ENCODE results near the gene DLGAP4.

DLGAP4 gene

GRCh38 chr20:36390269-36390668, 84.1 kb downstream of the DLGAP4 start:
- H3K79me2 ChIP-seq (ENCODE audit: insufficient read depth, low read depth), result no peaks in the 10 kb centered on the region
- H3K27ac ChIP-seq, result no peak overlapping the region
- no peaks in the 10 kb centered on the region for H3K4me1 ChIP-seq (ENCODE audit: low read depth, poor library complexity, severe bottlenecking)
- no peaks in the 10 kb centered on the region for H4K20me1 ChIP-seq (ENCODE audit: insufficient read depth)
- H3K4me3 ChIP-seq (IDR thresholded peaks at IDR 0.05; ENCODE audit: insufficient read depth, low read depth, low read length), result no peak overlapping the region
- H3K36me3 ChIP-seq (ENCODE audit: insufficient read depth), result no peaks in the 10 kb centered on the region
- TF ChIP-seq CTCF (conservative IDR thresholded peaks at IDR 0.05; ENCODE audit: low read depth, low read length), result no peak
- no peak overlapping the region for H2AFZ ChIP-seq (ENCODE audit: low read depth)
- no peak overlapping the region for H3K4me2 ChIP-seq
- H3K27me3 ChIP-seq (ENCODE audit: insufficient read depth, low read depth), result peaks cover 85% of the 10 kb centered on the region
- no peak overlapping the region for H3K9ac ChIP-seq

- H4K20me1 ChIP-seq (ENCODE audit: insufficient read depth), result no peaks in the 10 kb centered on the region
- TF ChIP-seq CTCF (conservative IDR thresholded peaks at IDR 0.05; ENCODE audit: low read depth, low read length), result no peak
- H2AFZ ChIP-seq (ENCODE audit: low read depth), result no peak overlapping the region
- peaks cover 81% of the 10 kb centered on the region for H3K27me3 ChIP-seq (ENCODE audit: insufficient read depth, low read depth)
- H3K36me3 ChIP-seq (ENCODE audit: insufficient read depth), result no peaks in the 10 kb centered on the region
- H3K4me2 ChIP-seq, result no peak overlapping the region
- no peaks in the 10 kb centered on the region for H3K4me1 ChIP-seq (ENCODE audit: low read depth, poor library complexity, severe bottlenecking)
- no peak overlapping the region for H3K9ac ChIP-seq
- no peaks in the 10 kb centered on the region for H3K79me2 ChIP-seq (ENCODE audit: insufficient read depth, low read depth)
- H3K27ac ChIP-seq, result no peak overlapping the region
- no peak overlapping the region for H3K4me3 ChIP-seq (IDR thresholded peaks at IDR 0.05; ENCODE audit: insufficient read depth, low read depth, low read length)
Measured at GRCh38 chr20:36390719-36391415, 84.7 kb downstream of the DLGAP4 start.

GRCh38 chr20:36391456-36391855, 85.3 kb downstream of the DLGAP4 start:
- Histone ChIP-seq H3K36me3 (ENCODE audit: insufficient read depth) (no peaks in the 10 kb centered on the region), H3K27ac (no peak overlapping the region)

GRCh38 chr20:36391955-36392354, 85.8 kb downstream of the DLGAP4 start:
- Histone ChIP-seq H3K4me2 (no peak overlapping the region), H3K4me3 (IDR thresholded peaks at IDR 0.05; ENCODE audit: insufficient read depth, low read depth, low read length) (no peak overlapping the region), H2AFZ (ENCODE audit: low read depth) (no peak overlapping the region), H3K36me3 (ENCODE audit: insufficient read depth) (no peaks in the 10 kb centered on the region), H3K27me3 (ENCODE audit: insufficient read depth, low read depth) (peaks cover 76% of the 10 kb centered on the region), H4K20me1 (ENCODE audit: insufficient read depth) (no peaks in the 10 kb centered on the region), H3K9ac (no peak overlapping the region), H3K27ac (no peak overlapping the region), H3K79me2 (ENCODE audit: insufficient read depth, low read depth) (no peaks in the 10 kb centered on the region), H3K4me1 (ENCODE audit: low read depth, poor library complexity, severe bottlenecking) (no peaks in the 10 kb centered on the region)
- TF ChIP-seq CTCF (conservative IDR thresholded peaks at IDR 0.05; ENCODE audit: low read depth, low read length), result no peak

More at GRCh38 chr20:36391456-36391855, 85.3 kb downstream of the DLGAP4 start:
- Histone ChIP-seq H3K4me2 (no peak overlapping the region), H3K9ac (no peak overlapping the region), H4K20me1 (ENCODE audit: insufficient read depth) (no peaks in the 10 kb centered on the region), H3K79me2 (ENCODE audit: insufficient read depth, low read depth) (no peaks in the 10 kb centered on the region), H3K4me3 (IDR thresholded peaks at IDR 0.05; ENCODE audit: insufficient read depth, low read depth, low read length) (no peak overlapping the region), H3K4me1 (ENCODE audit: low read depth, poor library complexity, severe bottlenecking) (no peaks in the 10 kb centered on the region), H3K27me3 (ENCODE audit: insufficient read depth, low read depth) (peaks cover 81% of the 10 kb centered on the region), H2AFZ (ENCODE audit: low read depth) (no peak overlapping the region)
- no peak for TF ChIP-seq CTCF (conservative IDR thresholded peaks at IDR 0.05; ENCODE audit: low read depth, low read length)
